ENCODE measurements around the gene LRMDA. TPM values are rescaled to one million over a fixed set of nuclear protein-coding genes. Genes with fewer than 3 reads are reported as not detected.

Gene LRMDA
- total and polyA plus RNA-seq, 10 of the 15 experiments (the other 5 are each of a cell fraction or from before 2014, with no cell fraction given) = 0.07 to 0.54 (median 0.29) TPM; not detected in 4

- TF ChIP-seq ATF2 (IDR thresholded peaks at IDR 0.05; ENCODE audit: low read length) = no peak
Measured at GRCh38 chr10:76026905-76027304, 595.5 kb downstream of the LRMDA start (continued).

- no peaks in the 10 kb centered on the region; the same call in 1 of the 2 replicates for H4K20me1 ChIP-seq (ENCODE audit: control insufficient read depth, insufficient read depth)
- in situ Hi-C loops (cut with MboI) = loop anchor here (25.0 kb wide), 1 partner anchor 642 kb away; no protein-coding TSS in a partner anchor
Measured at GRCh38 chr10:76029782-76030181, 598.4 kb downstream of the LRMDA start.

More at GRCh38 chr10:76029782-76030181, 598.4 kb downstream of the LRMDA start:
- 23% methylated on average over 4 of the region's 4 CpGs for WGBS (ENCODE audit: insufficient coverage, insufficient replicate concordance, low lambda C conversion rate, missing lambda C conversion rate)
- TF ChIP-seq TCF7 (IDR thresholded peaks at IDR 0.05; ENCODE audit: borderline replicate concordance) (no peak), PML (IDR thresholded peaks at IDR 0.05; ENCODE audit: low read length) (no peak), SMC3 (IDR thresholded peaks at IDR 0.05; ENCODE audit: borderline replicate concordance, low read length) (no peak), NR2C1 (IDR thresholded peaks at IDR 0.05) (no peak), EP300 (IDR thresholded peaks at IDR 0.05; ENCODE audit: borderline replicate concordance in 1 of 2, control insufficient read depth in 1 of 2, low read depth in 2 of 2, low read length in 2 of 2) (no peak), ZNF622 (IDR thresholded peaks at IDR 0.05) (no peak), NFIC (IDR thresholded peaks at IDR 0.05; ENCODE audit: low read depth, low read length) (no peak), CEBPB (IDR thresholded peaks at IDR 0.05; ENCODE audit: borderline replicate concordance in 1 of 2, low read depth in 2 of 2, low read length in 2 of 2) (no peak), SREBF1 (IDR thresholded peaks at IDR 0.05; ENCODE audit: low read length) (no peak), MLLT1 (IDR thresholded peaks at IDR 0.05) (no peak), FOXM1 (IDR thresholded peaks at IDR 0.05; ENCODE audit: low read depth, low read length) (no peak), IKZF1 (conservative IDR thresholded peaks at IDR 0.05) (no peak), ATF2 (IDR thresholded peaks at IDR 0.05; ENCODE audit: low read length) (no peak), CHD1 (IDR thresholded peaks at IDR 0.05; ENCODE audit: low read depth, low read length) (no peak)
- SMC1A ChIA-PET (ENCODE audit: uncharacterized antibody, unreplicated experiment) = interaction anchor here (1.9 kb wide), 1 partner anchor 9 kb away, joined by 5 read pairs; no protein-coding TSS in a partner anchor
- no peaks in the 10 kb centered on the region for H3K79me2 ChIP-seq (ENCODE audit: control insufficient read depth, insufficient read depth, low read length)
- ATAC-seq (no peak), DNase-seq (ENCODE audit: low read depth, low spot score) (no peak), FAIRE-seq (no peak)
- POLR2A ChIA-PET = no interaction called here
- BruUV-seq (replicated peaks) = no TSS peak
- CTCF ChIA-PET = interaction anchor here (1.1 to 1.4 kb wide), 2 partner anchors 12 to 57 kb away, joined by 3 read pairs; no protein-coding TSS in a partner anchor
- no peak overlapping the region for H3K4me2 ChIP-seq (ENCODE audit: control insufficient read depth, insufficient read depth)
- no peak overlapping the region for H3K9ac ChIP-seq (ENCODE audit: control insufficient read depth, insufficient read depth, low read length)
- H3K27me3 ChIP-seq (replicated peaks in 1 of 2; ENCODE audit: control insufficient read depth in 2 of 2, insufficient read depth in 2 of 2, low read length in 1 of 2) = no peaks in the 10 kb centered on the region; a peak in 1 of 4 replicates
- RAD21 ChIA-PET (ENCODE audit: unreplicated experiment) = no interaction called here
- H3K4me3 ChIP-seq = no peak overlapping the region
- no peak overlapping the region for H3K27ac ChIP-seq (ENCODE audit: control insufficient read depth, insufficient read depth)
- H2AFZ ChIP-seq (ENCODE audit: control insufficient read depth, low read depth, low read length) = no peak overlapping the region
- intact Hi-C loops (cut with micrococcal nuclease; ENCODE audit: unreplicated experiment) = loop anchor here (10.0 kb wide), 1 partner anchor 65 kb away; no protein-coding TSS in a partner anchor
- H3K36me3 ChIP-seq (ENCODE audit: control insufficient read depth in 2 of 2, insufficient read depth in 2 of 2, low read length in 1 of 2) = no peaks in the 10 kb centered on the region
- no peaks in the 10 kb centered on the region for H3K9me3 ChIP-seq (replicated peaks; ENCODE audit: control insufficient read depth, insufficient read depth, low read length)
- H3K4me1 ChIP-seq (ENCODE audit: control insufficient read depth, insufficient read depth, low read length) = no peaks in the 10 kb centered on the region

Measured in GM12878 (cell line).